Fibroblast of skin of left biceps (primary cell): ENCODE data around the gene DNASE1L1.

Source experiments
- DNase-seq, 2 experiments: peaks; one replicate each; pipeline ENCODE4 v3.0.0-alpha.2; 2013; ENCODE audit warnings: low read depth in 2 of 2

The DNASE1L1 gene

GRCh38 chrX:154382483-154383069 lies 26.5 kb downstream of the DNASE1L1 start:
- no peak for DNase-seq

GRCh38 chrX:154381271-154381670 lies 27.8 kb downstream of the DNASE1L1 start:
- no peak for DNase-seq

GRCh38 chrX:154380787-154381186 lies 28.3 kb downstream of the DNASE1L1 start:
- no peak for DNase-seq

GRCh38 chrX:154380153-154380552 lies 28.9 kb downstream of the DNASE1L1 start:
- DNase-seq, result no peak

- DNase-seq, result no peak
Observed at GRCh38 chrX:154379569-154379951, 29.5 kb downstream of the DNASE1L1 start.

- DNase-seq, result peak; percentile 95
Observed at GRCh38 chrX:154378799-154379568, 30.1 kb downstream of the DNASE1L1 start, which contains the start of gene EMD. TSS of gene EMD (plus strand) at chrX:154379295. CDS start at chrX:154379485, 190 bp downstream.

- DNase-seq, result no peak
Observed at GRCh38 chrX:154378059-154378798, 30.8 kb downstream of the DNASE1L1 start.

- no peak for DNase-seq
Observed at GRCh38 chrX:154376774-154377173, 32.3 kb downstream of the DNASE1L1 start.

GRCh38 chrX:154375156-154375504 lies 33.9 kb downstream of the DNASE1L1 start:
- no peak for DNase-seq

GRCh38 chrX:154374313-154375155 lies 34.5 kb downstream of the DNASE1L1 start, which contains the start of gene FLNA:
TSS of gene FLNA (minus strand) at chrX:154374634. CDS start at chrX:154371245, 3,389 bp downstream.
- no peak for DNase-seq

- peak; percentile 76 to 78 for DNase-seq
Observed at GRCh38 chrX:154373340-154374306, 35.4 kb downstream of the DNASE1L1 start.

- no peak for DNase-seq
Observed at GRCh38 chrX:154372612-154373022, 36.4 kb downstream of the DNASE1L1 start.

GRCh38 chrX:154371789-154372300 lies 37.2 kb downstream of the DNASE1L1 start:
- DNase-seq, result no peak

- peak; percentile 86 to 87 for DNase-seq
Observed at GRCh38 chrX:154371017-154371788, 37.9 kb downstream of the DNASE1L1 start.

GRCh38 chrX:154370300-154371016 lies 38.6 kb downstream of the DNASE1L1 start:
- no peak for DNase-seq

GRCh38 chrX:154369449-154370299 lies 39.4 kb downstream of the DNASE1L1 start:
- peak; percentile 92 to 94 for DNase-seq

GRCh38 chrX:154368630-154369448 lies 40.2 kb downstream of the DNASE1L1 start:
- peak; percentile 70 for DNase-seq
